Calu3 (cell line): ENCODE measurements around the gene SP6. TPM values are rescaled to one million over a fixed set of nuclear protein-coding genes. Genes with fewer than 3 reads are reported as not detected.

Experiments used
- Bru-seq: library from RNA; stranded (reverse); fragments of 400-500 nt; gene quantifications from one replicate; lab custom pipeline; 2021; lab: Mats Ljungman, UMichigan
- BruChase-seq, 2 experiments: library from RNA; stranded (reverse); fragments of 400-500 nt; gene quantifications; one replicate each; lab custom pipeline; 2021; lab: Mats Ljungman, UMichigan
- BruUV-seq: library from RNA; stranded (reverse); fragments of 400-500 nt; replicated peaks from 2 replicates; lab custom pipeline; 2021; lab: Mats Ljungman, UMichigan
- CTCF ChIA-PET: fragments of 300-600 bp; sonication (Branson Sonifier 250); formaldehyde crosslinking; loops from one replicate; lab custom pipeline; 2022; ENCODE audit warnings: antibody characterized with exemption; lab: Charles Lee
- DNase-seq: peaks from one replicate; pipeline ENCODE4 v3.0.0; 2022
- H3K27ac Mint-ChIP-seq: one replicate; pipeline ENCODE4 v1.8.0; 2022; ENCODE audit warnings: mixed read lengths; ENCODE audit not compliant: unreplicated experiment
- H3K27me3 Mint-ChIP-seq: one replicate; pipeline ENCODE4 v1.8.0; 2022; ENCODE audit warnings: mixed read lengths; ENCODE audit not compliant: unreplicated experiment
- H3K36me3 Mint-ChIP-seq: one replicate; pipeline ENCODE4 v1.8.0; 2022; ENCODE audit warnings: mild to moderate bottlenecking, moderate library complexity, mixed read lengths; ENCODE audit not compliant: insufficient read depth, unreplicated experiment
- H3K4me1 Mint-ChIP-seq: one replicate; pipeline ENCODE4 v1.8.0; 2022; ENCODE audit warnings: mild to moderate bottlenecking, low read depth, mixed read lengths; ENCODE audit not compliant: unreplicated experiment
- H3K4me3 Mint-ChIP-seq: one replicate; pipeline ENCODE4 v1.8.0; 2022; ENCODE audit warnings: mild to moderate bottlenecking, low read depth, moderate library complexity, mixed read lengths; ENCODE audit not compliant: unreplicated experiment
- H3K9me3 Mint-ChIP-seq: one replicate; pipeline ENCODE4 v1.8.0; 2022; ENCODE audit warnings: low read depth, mixed read lengths; ENCODE audit not compliant: unreplicated experiment
- CTCF ChIP-seq: fragments of 200-600 bp; IDR thresholded peaks from one replicate; pipeline ENCODE4 v1.8.0; 2022; ENCODE audit warnings: antibody characterized with exemption; ENCODE audit not compliant: unreplicated experiment
- intact Hi-C: fragments of 100-400 bp; cut with micrococcal nuclease; formaldehyde crosslinking; loops from one replicate; pipeline ENCODE4 v1.10.0; 2022; ENCODE audit not compliant: unreplicated experiment
- long read RNA-seq: library from polyadenylated mRNA; stranded (forward); transcript quantifications from one replicate; pipeline ENCODE4 v2.0.0, GENCODE V29; 2022
- total RNA-seq: library from RNA; stranded (reverse); gene quantifications from 2 replicates; pipeline ENCODE4 v1.2.3, GENCODE V29; 2022

The SP6 gene
- 1.1 and 1.2 TPM in 2 replicates for total RNA-seq
- Bru-seq, nascent RNA: percentile 24 among the genes with signal in this experiment
- BruChase-seq, experiment 1, labeled RNA remaining after a 6-hour chase: percentile 13 among the genes with signal in this experiment
- percentile 31 among the genes with signal in this experiment for BruChase-seq, experiment 2, labeled RNA remaining after a 2-hour chase
- long read RNA-seq: 0 reads

- H3K9me3 Mint-ChIP-seq: no peaks in the 10 kb centered on the region
- intact Hi-C loops: no loop called here
- TF ChIP-seq CTCF: peak; percentile 21
- no peak within 1 kb of the TSS for H3K27ac Mint-ChIP-seq
- peaks cover 8% of the 10 kb centered on the region for H3K36me3 Mint-ChIP-seq
- peak within 1 kb of the TSS; percentile 75 for H3K4me3 Mint-ChIP-seq
- peak; percentile 97 for DNase-seq
- H3K27me3 Mint-ChIP-seq: peaks cover 63% of the 10 kb centered on the region
- BruUV-seq: no TSS peak
- CTCF ChIA-PET: interaction anchor here (0.6 to 2.6 kb wide), 14 partner anchors 8 to 301 kb away, joined by 3 to 25 read pairs (median 4); partner anchors contain the start of genes CDK5RAP3, LRRC46, MRPL10 and SCRN2
- peaks cover 22% of the 10 kb centered on the region for H3K4me1 Mint-ChIP-seq
These were observed at the start of gene SP6 for GRCh38 chr17:47850692-47851573. TSS of gene SP6 (minus strand) at chr17:47851163. CDS start at chr17:47848429, 2,734 bp downstream.

DNA sequence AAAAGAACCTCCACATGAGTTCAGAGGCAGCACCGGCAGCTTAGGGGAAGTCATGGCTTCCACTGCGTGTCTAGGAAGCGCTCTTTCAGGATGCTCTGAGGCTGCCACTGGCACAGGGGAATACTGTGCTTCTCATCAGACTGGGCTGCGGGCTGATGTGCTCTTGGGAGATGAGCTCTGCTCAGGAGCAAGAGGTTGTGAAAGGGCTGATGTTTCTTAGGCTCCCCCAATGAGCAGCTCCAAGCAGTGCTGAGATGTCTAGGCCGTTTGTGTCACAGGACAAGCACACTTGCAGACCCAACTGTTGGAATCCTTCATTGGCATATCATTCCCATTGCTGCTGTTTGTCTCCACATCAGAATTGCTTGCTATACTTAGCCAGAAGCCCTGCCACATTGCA, 48.7 kb upstream of the SP6 start:
- no peak for TF ChIP-seq CTCF
- Mint-ChIP-seq H3K36me3 (peaks cover 37% of the 10 kb centered on the region), H3K9me3 (no peaks in the 10 kb centered on the region), H3K4me1 (peaks cover 11% of the 10 kb centered on the region), H3K27ac (no peak overlapping the region), H3K4me3 (no peak overlapping the region), H3K27me3 (peaks cover 12% of the 10 kb centered on the region)
- CTCF ChIA-PET: interaction anchor here (0.6 kb wide), 1 partner anchor 54 kb away, joined by 3 read pairs; no protein-coding TSS in a partner anchor
- no peak for DNase-seq
- BruUV-seq: no TSS peak
- intact Hi-C loops: loop anchor here (5.0 kb wide), 1 partner anchor 48 kb away; no protein-coding TSS in a partner anchor

- no peak for DNase-seq
- no TSS peak for BruUV-seq
- Mint-ChIP-seq H3K4me1 (peaks cover 24% of the 10 kb centered on the region), H3K36me3 (peaks cover 39% of the 10 kb centered on the region), H3K27me3 (peaks cover 12% of the 10 kb centered on the region), H3K27ac (no peak overlapping the region), H3K4me3 (no peak overlapping the region), H3K9me3 (no peaks in the 10 kb centered on the region)
- CTCF ChIA-PET: no interaction called here
- TF ChIP-seq CTCF: no peak
- intact Hi-C loops: loop anchor here (5.0 kb wide), 1 partner anchor 49 kb away; no protein-coding TSS in a partner anchor
These were observed 47.3 kb upstream of the SP6 start for GRCh38 chr17:47898241-47898640.

DNA sequence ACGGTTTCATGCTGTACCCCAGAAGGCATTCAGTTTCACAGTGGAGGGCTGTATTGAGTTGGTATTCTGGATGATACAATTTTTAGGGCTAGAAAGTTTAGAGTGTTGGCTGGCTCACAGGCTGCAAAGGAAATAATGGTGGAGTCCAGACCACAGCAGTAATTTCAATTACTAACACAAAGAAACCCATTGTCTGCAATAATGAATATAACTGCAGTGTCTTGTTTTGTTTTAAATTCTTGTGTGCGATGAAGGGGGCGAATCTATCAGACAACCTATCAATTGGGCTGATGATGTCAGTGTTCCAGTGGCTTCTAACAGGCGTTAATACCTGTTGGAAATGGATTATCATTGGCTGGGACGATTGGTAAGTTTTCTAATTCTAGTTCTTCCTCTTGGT, 46.6 kb upstream of the SP6 start:
- CTCF ChIA-PET: no interaction called here
- BruUV-seq: TSS peak; percentile 46
- peak overlapping the region; percentile 99 for H3K27ac Mint-ChIP-seq

More for the DNA sequence above, 46.6 kb upstream of the SP6 start:
- peaks cover 24% of the 10 kb centered on the region for H3K4me1 Mint-ChIP-seq
- peaks cover 12% of the 10 kb centered on the region for H3K27me3 Mint-ChIP-seq
- peak overlapping the region; percentile 82 for H3K4me3 Mint-ChIP-seq
- peaks cover 39% of the 10 kb centered on the region for H3K36me3 Mint-ChIP-seq
- intact Hi-C loops: loop anchor here (5.0 kb wide), 1 partner anchor 50 kb away; no protein-coding TSS in a partner anchor
- DNase-seq: no peak
- no peak for TF ChIP-seq CTCF
- no peaks in the 10 kb centered on the region for H3K9me3 Mint-ChIP-seq
